Medulla oblongata (tissue), 1 donor: ENCODE results near the gene CCDC85B.

Experiments
- DNase-seq: peaks from one replicate; pipeline ENCODE4 v3.0.0-alpha.2; 2015; ENCODE audit errors: extremely low spot score

Gene CCDC85B

DNA sequence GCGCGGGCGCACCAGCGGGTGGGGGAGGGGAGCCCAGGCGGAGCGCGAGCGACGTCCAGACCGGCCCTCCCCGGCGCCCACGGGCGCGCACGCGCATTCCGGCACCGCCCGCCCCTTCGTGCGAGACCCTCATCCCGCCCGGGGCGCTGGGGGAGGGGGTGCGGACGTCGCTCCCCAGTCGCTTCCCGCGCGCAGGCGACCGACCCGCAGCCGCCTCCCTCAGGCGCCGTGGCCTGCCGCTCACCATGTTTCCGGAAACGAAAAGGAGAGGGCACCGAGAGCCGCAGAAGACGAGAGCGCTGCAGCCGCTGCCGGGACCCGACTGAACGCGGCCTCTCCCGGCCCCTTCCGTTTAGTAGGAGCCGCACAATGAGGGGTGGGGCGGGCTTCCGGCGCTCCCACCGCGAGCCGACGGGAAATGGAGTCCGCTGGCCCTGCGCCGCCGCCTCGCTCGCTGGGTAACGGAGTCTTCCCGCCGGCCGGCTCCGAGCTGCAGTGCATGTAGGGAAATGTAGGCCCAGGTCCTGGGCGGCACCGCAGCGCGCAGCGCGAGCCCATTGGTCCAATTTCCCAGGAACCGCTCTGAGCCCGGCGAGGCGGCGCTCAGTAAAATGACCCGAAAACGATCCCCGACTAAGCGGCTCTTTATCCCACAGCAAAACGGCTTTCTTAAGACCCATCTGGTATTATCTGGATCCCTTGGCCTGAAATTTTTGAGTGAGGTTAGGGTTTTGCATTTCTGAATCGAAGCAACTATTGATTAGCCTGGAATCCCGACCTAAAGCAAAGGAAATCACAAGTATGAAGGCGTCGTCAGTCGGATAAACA, 32.4 kb upstream of the CCDC85B start, which contains the start of gene CFL1:
Gene CFL1 (minus strand): TSS at position 328 of the 828 bp plus-strand sequence. CDS start 81 bp downstream, at position 247.
- DNase-seq, result peak; percentile 98

DNA sequence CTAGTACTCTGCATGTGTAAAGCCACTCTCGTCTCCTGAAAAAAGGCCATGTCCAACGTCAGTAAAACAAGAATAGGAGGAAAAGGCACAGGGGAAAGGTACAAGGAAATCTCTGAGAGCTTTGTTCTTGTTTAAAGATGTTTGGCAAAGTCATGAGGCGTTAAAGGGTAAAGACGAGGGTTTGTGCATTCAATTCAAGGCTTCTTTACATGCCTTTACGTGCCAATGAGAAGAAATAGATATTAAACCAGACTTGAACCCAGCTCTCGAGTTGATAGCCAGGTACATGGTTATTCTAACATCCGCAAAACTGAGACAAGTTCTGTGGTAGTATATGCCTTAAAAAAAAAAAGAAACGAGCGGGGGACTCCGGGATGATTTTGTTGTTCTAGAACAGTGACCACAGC, 31.8 kb upstream of the CCDC85B start:
- DNase-seq, result no peak

- DNase-seq, result peak; percentile 98
These were observed 31.2 kb upstream of the CCDC85B start for GRCh38 chr11:65859095-65859811.

DNA sequence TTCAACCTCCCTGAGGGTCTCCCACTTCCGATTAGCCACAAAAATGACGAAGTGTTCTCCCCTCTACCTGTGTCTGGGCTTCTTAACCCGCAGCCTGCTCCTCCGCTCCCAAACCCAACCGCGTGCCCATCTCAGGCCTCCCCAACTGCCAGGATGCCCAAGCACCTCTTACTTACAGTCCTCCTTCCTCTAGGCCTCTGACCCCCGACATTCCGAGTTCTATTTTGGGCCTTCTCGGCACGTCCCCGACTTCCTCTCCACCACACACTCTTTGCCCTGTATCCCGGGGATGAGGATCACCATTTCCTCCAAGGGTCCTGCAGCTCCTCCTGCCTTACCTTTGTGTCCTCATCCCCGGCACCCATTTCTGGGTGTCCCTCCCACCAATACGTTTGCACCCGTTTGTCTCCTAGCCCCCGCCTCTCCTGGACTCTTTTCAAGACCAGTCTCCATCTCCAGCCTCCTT, 30.6 kb upstream of the CCDC85B start:
- no peak for DNase-seq

- peak; percentile 97 for DNase-seq
These were observed 30.0 kb upstream of the CCDC85B start, which contains the start of gene MUS81 for GRCh38 chr11:65860278-65861164. Gene MUS81 (plus strand): TSS chr11:65860433. CDS start chr11:65860754, 321 bp downstream.

DNA sequence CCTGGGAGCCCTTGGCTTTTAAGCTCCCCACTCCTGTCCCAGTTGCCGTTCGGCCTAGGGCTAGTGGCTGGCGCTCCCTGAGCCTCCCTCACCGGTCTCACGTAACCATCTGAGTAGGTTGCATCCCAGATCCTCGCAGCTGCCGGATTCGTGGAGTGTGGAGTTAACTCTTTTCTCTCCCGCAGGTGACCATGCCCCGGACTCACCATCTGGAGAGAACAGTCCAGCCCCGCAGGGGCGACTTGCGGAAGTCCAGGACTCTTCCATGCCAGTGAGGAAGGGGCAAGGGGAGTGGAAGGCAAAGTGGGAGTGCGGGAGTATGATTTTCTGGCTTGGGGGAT, 29.3 kb upstream of the CCDC85B start:
- no peak for DNase-seq

DNA sequence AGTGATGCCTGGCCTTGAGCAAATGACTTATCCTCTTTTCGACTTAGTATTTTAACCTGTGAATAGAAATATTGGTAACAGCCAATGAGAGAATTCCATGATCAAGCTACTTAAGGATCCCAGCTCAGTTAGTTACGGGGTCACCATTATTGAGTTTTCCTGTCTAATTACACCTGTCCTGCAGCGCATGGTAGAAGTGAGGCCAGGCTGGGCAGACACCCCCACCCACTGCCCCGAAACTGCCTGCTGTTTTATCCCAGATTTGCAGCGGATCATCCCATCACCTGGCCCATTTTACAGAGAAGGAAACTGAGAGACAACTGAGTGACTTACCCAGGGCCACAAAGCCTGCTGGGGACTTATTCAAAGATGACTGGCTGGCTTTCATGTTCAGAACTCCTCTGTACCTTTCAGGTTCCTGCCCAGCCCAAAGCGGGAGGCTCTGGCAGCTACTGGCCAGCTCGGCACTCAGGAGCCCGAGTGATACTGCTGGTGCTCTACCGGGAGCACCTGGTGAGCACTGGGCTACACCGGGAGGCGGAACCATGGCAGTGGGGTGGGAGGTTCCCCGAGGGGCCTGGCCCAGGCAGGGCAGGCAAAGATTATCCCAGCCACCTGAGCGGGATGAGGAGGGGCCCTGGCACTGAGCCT, 28.8 kb upstream of the CCDC85B start:
- no peak for DNase-seq

- DNase-seq, result no peak
These were observed 28.2 kb upstream of the CCDC85B start for GRCh38 chr11:65862191-65862735.

DNA sequence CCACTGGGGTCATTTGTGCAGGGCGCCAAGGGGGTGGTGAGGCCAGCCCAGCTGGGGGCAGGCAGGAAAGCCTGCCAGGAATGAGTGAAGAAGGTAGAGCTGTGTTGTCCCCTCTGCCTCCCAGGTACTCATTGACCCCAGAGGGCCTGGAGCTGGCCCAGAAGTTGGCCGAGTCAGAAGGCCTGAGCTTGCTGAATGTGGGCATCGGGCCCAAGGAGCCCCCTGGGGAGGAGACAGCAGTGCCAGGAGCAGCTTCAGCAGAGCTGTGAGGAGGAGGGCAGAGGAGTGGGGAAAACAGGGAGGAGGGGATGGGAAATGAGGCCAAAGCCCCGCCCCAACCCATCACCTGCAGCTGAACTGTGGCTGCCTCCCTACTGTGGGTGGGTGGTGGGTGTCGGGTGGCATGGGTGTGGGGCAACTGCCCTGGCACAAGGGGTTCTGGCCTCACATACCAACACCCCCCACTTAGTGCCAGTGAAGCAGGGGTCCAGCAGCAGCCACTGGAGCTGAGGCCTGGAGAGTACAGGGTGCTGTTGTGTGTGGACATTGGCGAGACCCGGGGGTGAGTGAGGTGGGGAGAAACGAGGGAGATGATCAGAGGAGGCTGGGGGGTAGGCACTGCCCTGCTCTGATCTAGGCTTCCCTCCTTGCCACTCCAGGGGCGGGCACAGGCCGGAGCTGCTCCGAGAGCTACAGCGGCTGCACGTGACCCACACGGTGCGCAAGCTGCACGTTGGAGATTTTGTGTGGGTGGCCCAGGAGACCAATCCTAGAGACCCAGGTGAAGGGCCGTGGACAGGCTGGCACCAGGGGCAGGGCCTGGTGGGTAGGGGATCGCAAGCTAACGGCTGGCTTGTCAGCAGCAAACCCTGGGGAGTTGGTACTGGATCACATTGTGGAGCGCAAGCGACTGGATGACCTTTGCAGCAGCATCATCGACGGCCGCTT, 27.3 kb upstream of the CCDC85B start:
- DNase-seq, result no peak

DNA sequence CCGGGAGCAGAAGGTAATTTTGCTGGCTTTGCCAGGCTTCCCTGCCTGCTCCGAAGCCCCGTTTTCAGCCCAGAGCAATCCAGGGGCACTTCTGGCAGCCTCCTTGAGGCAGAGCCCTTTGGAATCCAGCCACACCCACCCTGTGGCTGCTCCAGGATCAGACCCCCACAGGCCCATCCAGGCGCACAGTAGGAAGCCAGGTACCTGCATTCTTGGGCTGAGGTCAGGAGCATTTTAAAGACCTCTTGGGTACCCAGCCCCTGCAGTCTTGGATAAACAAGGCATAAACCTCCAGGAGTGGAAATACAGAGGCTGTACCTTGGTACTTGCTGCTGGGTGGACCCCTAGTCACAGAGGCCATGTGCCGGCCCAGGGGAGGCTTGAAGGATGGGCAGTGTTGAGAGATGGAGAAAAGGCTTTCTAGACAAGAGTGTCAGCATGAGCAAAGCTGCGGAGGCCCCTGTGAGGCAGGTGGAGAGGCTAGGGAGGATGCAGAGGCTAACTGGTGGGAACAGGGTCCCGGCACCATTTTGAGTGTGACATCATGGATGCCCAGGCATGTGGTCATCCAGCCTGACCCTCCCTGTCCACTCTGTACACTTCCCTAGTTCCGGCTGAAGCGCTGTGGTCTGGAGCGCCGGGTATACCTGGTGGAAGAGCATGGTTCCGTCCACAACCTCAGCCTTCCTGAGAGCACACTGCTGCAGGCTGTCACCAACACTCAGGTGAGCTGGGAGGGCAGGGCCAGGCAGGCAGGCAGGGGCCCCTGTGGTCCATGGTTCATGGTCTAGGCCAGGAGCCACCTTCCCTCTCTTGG, 26.4 kb upstream of the CCDC85B start:
- DNase-seq, result no peak

GRCh38 chr11:65864706-65865471, 25.6 kb upstream of the CCDC85B start:
- DNase-seq, result no peak

- DNase-seq, result no peak
These were observed 24.8 kb upstream of the CCDC85B start for GRCh38 chr11:65865550-65866172.

- DNase-seq, result no peak
These were observed 23.8 kb upstream of the CCDC85B start for GRCh38 chr11:65866509-65867283.

DNA sequence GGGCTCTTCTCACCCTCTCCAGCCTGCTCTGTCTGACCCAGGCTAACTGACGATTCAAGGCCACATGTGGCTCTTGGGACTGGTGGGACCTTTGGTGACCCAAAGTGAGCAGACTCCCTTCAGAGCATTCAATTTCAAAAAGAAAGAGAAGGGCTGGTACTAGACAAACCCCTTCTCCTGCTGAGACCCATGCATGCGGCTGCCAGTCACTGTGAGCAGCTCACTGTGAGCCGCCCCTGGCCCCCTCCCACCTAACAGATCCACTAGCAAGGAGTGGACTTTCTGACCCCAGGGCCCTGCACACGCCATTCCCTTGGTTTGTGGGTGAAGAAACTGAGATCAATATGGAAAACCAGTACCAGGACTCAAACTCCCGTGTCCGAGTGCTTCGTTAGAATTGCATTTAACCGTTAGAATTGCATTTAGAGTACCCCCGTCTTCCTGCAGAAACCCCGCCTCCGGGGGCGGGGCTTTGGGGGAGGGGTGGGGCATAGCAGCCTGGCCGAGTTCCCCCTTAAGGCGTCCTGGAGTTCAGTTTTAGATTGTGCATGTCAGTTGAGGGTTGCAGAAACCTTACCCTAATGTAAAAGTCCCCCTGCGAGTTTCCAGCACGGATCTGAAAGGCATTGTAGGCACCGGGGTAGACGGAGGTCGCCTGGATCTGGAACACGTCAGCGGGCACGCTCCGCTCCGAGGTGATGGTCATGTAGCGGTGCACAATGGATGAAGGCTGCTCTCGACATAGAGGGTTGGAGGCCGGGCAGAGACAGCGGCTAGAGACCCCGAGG, 23.0 kb upstream of the CCDC85B start:
- DNase-seq, result no peak

DNA sequence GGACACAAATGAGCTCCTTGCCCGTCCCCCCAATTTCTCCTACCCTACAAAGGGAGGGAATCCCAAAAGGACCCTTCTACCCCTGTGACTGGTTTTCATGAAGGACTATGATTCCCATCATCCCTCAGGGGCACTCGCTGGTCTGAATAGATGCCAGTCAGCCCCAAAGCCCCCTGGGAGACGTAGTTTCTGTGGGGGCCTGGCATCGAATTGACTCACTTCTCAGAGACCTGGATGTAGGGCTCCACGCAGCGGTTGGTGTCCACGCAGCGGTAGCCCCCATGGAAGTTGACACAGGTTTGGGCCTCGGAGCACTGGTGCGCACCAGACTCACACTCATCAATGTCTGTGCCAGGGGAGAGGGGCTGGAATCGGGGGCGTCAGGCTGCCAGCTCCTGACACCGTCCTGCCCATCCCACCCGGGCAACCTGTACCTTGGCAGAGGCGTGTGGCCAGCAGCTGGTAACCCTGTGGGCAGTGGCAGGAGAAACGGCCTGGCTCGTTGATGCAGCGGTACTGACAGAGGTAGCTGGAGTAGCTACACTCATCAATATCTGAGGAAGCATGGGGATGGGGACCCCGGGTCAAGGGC, 22.3 kb upstream of the CCDC85B start:
- DNase-seq, result peak; percentile 38

GRCh38 chr11:65868907-65869306, 21.6 kb upstream of the CCDC85B start:
- DNase-seq, result no peak
